ENCODE data around the gene PTH2. TPM values are rescaled to one million over a fixed set of nuclear protein-coding genes. Genes with fewer than 3 reads are reported as not detected.

Gene PTH2
- total RNA-seq, 1 donor from 2014 or later = not detected

DNA sequence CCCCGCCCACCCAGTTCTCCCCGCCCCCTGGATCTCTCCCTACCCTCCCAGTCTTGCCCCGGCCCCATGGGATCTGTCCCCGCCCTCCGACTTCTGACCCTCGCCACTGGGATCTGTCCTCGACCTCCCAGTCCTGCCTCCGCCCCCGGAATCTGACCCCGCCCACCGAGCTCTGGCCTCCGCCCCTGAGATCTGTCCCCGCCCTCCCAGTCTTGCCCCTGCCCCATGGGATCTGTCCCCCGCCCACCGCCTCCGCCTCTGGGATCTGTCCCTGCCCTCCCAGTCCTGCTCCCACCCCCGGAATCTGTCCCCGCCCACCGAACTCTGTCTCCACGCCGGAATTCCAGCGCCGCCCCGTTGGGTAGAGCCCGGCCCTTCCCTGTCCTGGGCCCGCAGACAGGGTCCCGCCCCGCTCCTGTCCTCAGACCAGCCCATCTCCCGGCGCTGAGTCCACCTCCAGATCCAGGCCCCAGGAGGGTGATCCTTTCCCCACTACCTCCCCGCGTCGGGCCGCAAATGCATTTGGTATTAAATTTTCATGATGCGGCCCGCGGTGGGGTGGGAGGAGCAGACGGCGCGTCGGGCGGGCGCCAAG lies 19.6 kb upstream of the PTH2 start:
- intact Hi-C loops (cut with micrococcal nuclease) = loop anchor here (1.0 to 5.0 kb wide), 5 partner anchors 10 to 216 kb away; partner anchors contain the start of gene ALDH16A1
- peak overlapping the region; percentile 88 for H3K27ac Mint-ChIP-seq
- H3K36me3 Mint-ChIP-seq (ENCODE audit: low read depth) = peaks cover 17% of the 10 kb centered on the region
- H3K27me3 Mint-ChIP-seq = peaks cover 46% of the 10 kb centered on the region
- no peaks in the 10 kb centered on the region for H3K9me3 Mint-ChIP-seq
- DNase-seq = peak; percentile 93
- H3K4me3 Mint-ChIP-seq = peak overlapping the region; percentile 89
- peaks cover 40% of the 10 kb centered on the region for H3K4me1 Mint-ChIP-seq

DNA sequence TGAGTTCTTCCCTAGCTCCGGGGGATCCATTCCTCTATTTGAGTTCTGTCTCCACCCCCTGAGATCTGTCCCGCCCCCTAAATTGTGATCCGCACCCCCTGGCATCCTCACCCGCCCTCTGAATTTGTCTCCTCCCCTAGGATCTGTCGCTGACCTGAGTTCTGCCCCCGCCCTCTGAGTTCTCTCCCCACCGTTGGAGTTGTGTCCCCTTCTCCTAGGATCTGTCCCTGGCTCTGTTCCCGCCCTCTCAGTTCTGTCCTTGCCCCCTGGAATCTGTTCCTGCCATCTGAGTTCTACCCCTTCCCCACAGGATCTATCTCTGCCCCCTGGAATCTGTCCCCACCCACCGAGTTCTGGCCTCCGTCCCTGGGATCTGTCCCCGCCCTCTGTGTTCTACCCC lies 19.1 kb upstream of the PTH2 start:
- Mint-ChIP-seq H3K4me1 (peaks cover 40% of the 10 kb centered on the region), H3K36me3 (ENCODE audit: low read depth) (peaks cover 15% of the 10 kb centered on the region), H3K9me3 (no peaks in the 10 kb centered on the region), H3K27ac (peak overlapping the region; percentile 60), H3K4me3 (peak overlapping the region; percentile 89), H3K27me3 (peaks cover 51% of the 10 kb centered on the region)
- intact Hi-C loops (cut with micrococcal nuclease) = loop anchor here (2.0 to 5.0 kb wide), 2 partner anchors 22 to 215 kb away; no protein-coding TSS in a partner anchor
- DNase-seq = peak; percentile 78

DNA sequence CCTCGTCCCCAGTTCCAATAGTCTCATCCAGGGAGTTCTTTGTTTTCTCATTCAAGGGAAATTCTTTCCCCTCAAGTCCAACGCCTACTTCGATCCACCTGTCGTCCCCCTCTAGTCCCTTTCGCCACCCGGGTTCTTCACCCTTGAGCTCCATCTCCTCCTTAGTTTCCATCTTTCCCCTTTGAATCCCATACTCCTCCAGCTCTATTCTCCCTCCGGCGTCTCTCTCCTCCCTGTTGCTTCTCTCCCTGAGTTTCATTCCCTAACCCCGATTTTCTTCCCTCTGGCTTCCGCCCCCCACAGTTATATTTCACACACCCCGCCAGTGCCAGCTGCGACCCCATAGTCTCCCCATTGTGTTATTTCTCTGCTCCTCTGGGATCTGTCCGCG lies 18.7 kb upstream of the PTH2 start:
- Mint-ChIP-seq H3K4me3 (peak overlapping the region; percentile 89), H3K27ac (peak overlapping the region; percentile 70), H3K9me3 (no peaks in the 10 kb centered on the region), H3K4me1 (peaks cover 41% of the 10 kb centered on the region), H3K27me3 (peaks cover 55% of the 10 kb centered on the region), H3K36me3 (ENCODE audit: low read depth) (peaks cover 15% of the 10 kb centered on the region)
- DNase-seq = no peak
- intact Hi-C loops (cut with micrococcal nuclease) = loop anchor here (2.0 to 5.0 kb wide), 2 partner anchors 21 to 215 kb away; no protein-coding TSS in a partner anchor

DNA sequence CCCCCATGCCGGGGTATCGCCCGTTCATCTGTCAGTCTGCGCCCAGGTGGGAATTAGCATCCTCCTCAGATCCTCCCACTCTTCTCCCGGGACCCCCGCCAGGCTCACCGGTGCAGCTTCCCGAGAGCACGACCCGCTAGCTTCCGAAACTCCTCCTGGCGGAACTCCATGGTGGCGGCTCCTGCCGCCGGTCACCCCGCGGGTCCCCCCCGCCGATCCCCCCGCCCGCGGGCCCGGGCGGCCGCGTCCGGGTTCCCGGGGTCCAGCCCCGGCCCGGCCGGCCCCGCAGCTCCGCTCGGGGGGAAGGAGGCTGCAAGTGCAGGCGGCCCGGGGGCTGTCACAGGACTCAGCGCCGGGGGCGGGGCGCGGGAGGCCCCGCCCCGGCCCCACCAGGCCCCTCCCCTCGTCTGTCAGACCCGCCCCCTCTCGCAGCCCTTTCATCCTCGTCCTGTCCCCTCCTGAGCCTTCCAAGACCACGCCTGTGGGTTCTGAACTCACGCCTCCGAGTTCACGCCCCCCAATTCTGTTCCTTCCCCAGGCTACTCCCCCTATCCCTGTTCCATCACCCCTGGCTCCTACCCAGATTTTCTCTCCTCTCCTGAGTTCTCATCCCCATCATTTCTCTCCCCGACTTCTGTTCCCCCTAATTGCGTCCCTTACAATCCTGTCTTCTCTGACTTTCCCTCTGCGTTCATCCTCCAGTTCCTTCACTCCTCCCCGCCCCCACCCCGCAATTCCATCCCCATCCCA lies 18.1 kb upstream of the PTH2 start, which contains the start of gene SLC17A7:
SLC17A7 (minus strand) TSS at position 318 of the 750 bp plus-strand sequence; CDS start at position 170, 148 bp downstream.
- Mint-ChIP-seq H3K36me3 (ENCODE audit: low read depth) (peaks cover 10% of the 10 kb centered on the region), H3K4me1 (peaks cover 42% of the 10 kb centered on the region), H3K27ac (peak within 1 kb of the TSS; percentile 70), H3K27me3 (peaks cover 60% of the 10 kb centered on the region), H3K4me3 (peak within 1 kb of the TSS; percentile 89), H3K9me3 (no peaks in the 10 kb centered on the region)
- intact Hi-C loops (cut with micrococcal nuclease) = loop anchor here (5.0 kb wide), 1 partner anchor 214 kb away; no protein-coding TSS in a partner anchor
- peak; percentile 82 for DNase-seq

DNA sequence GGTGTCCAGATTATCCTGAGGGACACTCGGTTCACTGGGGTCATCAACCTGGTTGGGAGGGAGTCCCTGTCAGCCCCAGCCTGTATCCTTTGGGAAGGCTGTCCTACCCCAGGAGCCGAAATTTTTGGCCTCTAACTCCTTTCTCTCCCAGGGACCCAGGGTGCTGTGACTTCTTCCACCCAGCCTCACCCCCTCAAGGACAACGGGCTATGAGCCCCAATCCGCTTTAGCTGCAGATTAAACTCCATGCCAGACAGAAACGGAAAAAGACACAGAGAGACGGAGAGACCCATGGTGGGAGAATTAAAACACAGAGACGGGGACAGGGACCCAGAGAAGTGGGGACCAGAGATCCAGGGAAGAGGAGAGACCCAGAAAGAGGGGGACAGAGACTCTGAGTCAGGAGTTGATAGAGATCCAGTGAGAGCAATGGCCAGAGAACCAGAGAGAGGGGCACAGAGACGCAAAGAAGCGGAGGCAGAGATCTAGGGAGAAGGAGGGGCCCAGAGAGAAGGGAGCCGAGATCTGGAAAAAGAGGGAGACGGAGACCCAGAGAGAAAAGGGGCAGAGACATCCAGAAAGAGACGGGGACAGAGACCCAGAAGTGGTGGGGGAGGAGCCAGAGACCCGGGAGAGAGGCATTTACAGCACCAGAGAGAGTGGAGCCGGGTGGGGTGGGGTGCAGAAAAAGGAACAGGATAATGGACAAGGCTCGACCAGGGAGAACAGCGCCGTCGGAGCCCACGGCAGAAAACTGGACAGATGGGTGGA lies 17.4 kb upstream of the PTH2 start:
- Mint-ChIP-seq H3K4me3 (peak overlapping the region; percentile 70), H3K27me3 (peaks cover 68% of the 10 kb centered on the region), H3K4me1 (peaks cover 43% of the 10 kb centered on the region), H3K36me3 (ENCODE audit: low read depth) (peaks cover 6% of the 10 kb centered on the region), H3K9me3 (no peaks in the 10 kb centered on the region), H3K27ac (no peak overlapping the region)
- intact Hi-C loops (cut with micrococcal nuclease) = loop anchor here (5.0 kb wide), 1 partner anchor 213 kb away; no protein-coding TSS in a partner anchor
- no peak for DNase-seq

DNA sequence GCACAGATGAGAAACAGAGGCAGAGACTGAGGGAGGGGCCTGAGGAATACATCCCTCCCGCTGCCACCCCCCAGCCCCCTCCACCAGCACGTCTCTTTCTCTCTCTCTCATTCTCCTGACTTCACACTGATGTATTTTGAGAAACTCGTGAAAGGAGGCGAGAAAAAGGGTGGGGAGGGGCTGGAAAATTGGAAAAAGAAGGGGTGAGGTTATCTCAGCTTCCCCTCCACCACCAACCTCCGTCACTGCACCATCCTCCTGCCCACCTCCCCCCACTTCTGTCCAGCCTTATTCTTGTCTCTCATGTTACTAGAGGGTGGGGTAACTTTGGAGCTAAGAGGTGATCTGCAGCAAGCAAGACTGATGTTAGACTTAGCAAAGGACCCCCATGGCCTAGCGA lies 16.6 kb upstream of the PTH2 start:
- intact Hi-C loops (cut with micrococcal nuclease) = loop anchor here (5.0 kb wide), 1 partner anchor 213 kb away; no protein-coding TSS in a partner anchor
- H3K4me3 Mint-ChIP-seq = no peak overlapping the region
- no peaks in the 10 kb centered on the region for H3K9me3 Mint-ChIP-seq
- no peak for DNase-seq
- peaks cover 76% of the 10 kb centered on the region for H3K27me3 Mint-ChIP-seq
- peaks cover 40% of the 10 kb centered on the region for H3K4me1 Mint-ChIP-seq
- H3K27ac Mint-ChIP-seq = no peak overlapping the region
- H3K36me3 Mint-ChIP-seq (ENCODE audit: low read depth) = no peaks in the 10 kb centered on the region

DNA sequence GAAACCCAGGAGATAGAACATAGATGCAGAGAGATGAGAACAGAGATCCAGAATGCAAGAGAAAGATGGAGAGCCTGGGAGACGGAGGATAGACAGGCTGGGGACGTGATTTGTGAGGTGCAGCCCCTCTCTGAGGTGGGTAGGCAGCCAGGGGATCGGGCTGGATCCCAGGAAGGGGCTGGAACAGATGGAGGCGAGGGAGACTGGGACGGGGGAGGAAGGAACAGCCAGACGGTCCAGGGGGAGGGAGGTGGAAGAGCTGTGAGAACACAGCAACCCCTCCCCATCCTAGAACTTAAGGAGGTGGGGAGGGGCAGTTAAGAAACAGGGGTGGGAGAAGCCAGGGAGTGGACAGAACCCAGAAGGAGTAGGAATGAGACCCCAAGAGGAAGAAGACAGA lies 15.0 kb upstream of the PTH2 start:
- DNase-seq = no peak
- Mint-ChIP-seq H3K27me3 (peaks cover 90% of the 10 kb centered on the region), H3K9me3 (no peaks in the 10 kb centered on the region), H3K4me1 (peaks cover 34% of the 10 kb centered on the region), H3K4me3 (no peak overlapping the region), H3K36me3 (ENCODE audit: low read depth) (no peaks in the 10 kb centered on the region), H3K27ac (no peak overlapping the region)
- intact Hi-C loops (cut with micrococcal nuclease) = no loop called here

DNA sequence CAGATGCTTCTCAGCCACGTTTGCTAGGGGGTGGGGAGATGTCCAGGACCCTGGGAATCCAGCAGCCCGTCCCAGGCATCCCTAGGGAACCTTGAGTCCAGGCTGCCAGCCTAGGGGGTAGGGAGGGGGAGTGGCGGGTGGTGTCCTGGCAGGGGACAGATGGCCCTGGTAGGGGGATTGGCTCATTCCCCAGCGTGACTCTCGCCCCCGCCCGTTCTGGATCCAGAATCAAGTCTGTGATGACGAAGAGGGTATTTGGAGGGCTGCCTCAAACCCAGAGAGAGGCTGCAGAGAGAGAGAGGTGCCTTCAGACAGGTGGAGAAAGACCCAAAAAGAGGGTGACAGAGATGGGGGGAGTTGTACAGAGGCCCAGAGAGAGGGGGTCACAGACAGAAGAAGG lies 14.0 kb upstream of the PTH2 start:
- Mint-ChIP-seq H3K36me3 (ENCODE audit: low read depth) (no peaks in the 10 kb centered on the region), H3K27ac (no peak overlapping the region), H3K4me1 (peaks cover 30% of the 10 kb centered on the region), H3K9me3 (no peaks in the 10 kb centered on the region), H3K4me3 (no peak overlapping the region), H3K27me3 (peaks cover 91% of the 10 kb centered on the region)
- intact Hi-C loops (cut with micrococcal nuclease) = no loop called here
- no peak for DNase-seq

DNA sequence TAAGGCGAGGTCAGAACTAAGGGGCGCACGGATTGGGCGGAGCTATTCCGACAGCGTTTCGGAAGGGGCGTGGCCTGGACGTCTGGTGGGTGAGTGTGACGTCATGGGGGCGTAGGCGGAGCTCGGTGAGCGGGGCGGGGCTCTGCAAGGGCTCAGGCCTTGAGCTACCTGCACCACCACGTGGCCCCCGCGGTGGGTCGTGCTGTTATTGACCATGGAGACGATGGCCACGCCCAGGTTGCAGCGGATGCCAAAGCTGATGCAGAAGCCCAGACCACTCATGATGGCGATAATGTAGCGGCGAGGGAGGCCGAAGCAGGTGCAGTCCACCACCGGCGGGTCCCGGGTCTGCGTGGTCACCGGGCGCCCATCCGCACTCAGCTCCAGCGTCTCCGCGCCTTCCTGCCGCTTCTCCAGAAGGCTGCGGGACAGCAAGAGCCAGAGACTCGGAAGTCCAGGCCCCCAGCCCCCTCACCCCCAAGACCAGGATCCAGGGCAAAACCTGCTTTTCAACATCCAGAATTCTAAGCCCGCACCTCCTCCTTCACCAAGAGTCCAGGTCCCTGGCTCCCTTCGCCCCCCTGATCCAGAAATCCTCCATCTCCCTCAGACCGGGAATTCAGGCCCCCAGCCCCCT lies 13.3 kb upstream of the PTH2 start:
- Mint-ChIP-seq H3K36me3 (ENCODE audit: low read depth) (no peaks in the 10 kb centered on the region), H3K27ac (peak overlapping the region; percentile 35), H3K9me3 (no peaks in the 10 kb centered on the region), H3K4me3 (peak overlapping the region; percentile 8), H3K4me1 (peaks cover 26% of the 10 kb centered on the region), H3K27me3 (peaks cover 89% of the 10 kb centered on the region)
- intact Hi-C loops (cut with micrococcal nuclease) = no loop called here
- DNase-seq = peak; percentile 88

DNA sequence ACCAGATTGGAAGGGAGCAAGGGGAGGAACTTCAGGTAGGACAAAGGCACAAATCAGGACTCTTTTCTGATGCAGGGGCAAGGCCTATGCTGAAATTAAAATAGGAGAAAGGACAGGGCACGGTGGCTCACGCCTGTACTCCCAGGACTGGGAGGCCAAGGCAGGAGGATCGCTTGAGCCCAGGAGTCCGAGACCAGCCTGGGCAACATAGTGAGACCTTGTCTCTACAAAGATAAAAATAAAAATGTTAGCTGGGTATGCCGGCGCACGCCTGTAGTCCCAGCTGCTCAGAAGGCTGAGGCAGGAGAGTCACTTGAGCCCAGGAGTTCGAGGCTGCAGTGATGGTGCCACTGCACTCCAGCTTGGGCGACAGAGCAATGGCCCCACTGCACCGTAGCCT lies 12.4 kb upstream of the PTH2 start:
- Mint-ChIP-seq H3K36me3 (ENCODE audit: low read depth) (no peaks in the 10 kb centered on the region), H3K27ac (no peak overlapping the region), H3K4me1 (peaks cover 27% of the 10 kb centered on the region), H3K9me3 (no peaks in the 10 kb centered on the region), H3K4me3 (no peak overlapping the region), H3K27me3 (peaks cover 89% of the 10 kb centered on the region)
- no peak for DNase-seq
- intact Hi-C loops (cut with micrococcal nuclease) = no loop called here

DNA sequence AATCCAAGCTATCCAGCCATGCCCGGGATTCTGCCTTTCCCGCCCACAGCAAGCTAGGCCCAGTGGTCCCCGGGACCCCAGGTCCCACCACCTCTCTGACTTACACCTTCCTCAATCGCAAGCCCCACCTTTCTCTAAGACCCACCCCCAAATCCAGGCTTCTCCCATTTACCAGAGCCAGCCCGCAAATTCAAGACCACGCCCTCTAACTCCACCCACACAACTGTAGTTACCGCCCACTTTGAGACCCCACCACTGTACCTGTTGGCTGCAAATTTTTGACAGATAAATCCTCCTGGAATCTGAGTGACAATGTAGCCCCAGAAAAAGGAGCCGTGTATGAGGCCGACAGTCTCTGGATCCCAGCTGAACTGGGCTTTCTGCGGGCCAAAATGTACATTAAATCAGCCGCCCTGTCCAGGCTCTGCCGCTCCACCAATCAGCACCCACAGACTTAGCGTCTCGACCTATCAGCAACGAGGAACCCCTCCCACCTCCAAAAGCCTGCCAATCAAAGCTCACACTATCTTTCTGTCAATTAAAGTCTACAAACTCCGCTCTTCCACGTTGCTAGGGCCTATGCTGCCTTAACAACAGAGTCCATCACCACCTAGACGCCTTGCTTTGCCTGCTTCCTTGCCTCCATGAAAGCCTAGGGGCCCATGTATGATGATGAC lies 11.8 kb upstream of the PTH2 start:
- H3K27ac Mint-ChIP-seq = no peak overlapping the region

DNA sequence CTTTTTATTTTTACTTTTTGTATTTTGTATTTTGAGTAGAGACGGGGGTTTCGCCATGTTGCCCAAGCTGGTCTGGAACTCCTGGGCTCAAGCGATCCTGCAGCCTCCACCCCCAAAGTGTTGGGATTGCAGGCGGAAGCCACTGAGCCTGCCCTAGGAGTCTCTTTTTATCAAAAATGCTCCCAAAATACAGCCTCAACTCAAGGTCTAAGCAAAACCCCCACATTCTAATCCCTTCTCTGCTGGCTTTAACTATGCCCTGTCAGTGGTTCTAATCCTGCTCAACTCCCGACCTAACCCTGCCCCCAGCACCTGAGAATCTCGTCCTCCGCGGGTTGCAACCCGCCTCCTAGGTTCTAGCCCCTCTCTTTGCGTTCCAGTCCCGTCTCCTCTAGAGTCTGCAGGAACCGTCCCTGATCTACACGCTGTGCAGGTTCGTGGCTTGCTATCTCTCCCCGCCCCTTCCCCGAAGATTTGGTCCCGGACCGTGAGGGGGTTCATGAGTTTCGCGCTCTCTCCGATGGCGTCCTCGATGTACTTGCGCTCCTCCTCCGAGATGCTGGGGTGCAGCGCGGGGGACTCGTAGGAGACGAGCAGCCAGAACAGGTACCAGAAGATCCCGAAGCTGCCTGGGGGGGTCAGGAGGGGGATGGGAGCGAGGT lies 10.1 kb upstream of the PTH2 start:
- Mint-ChIP-seq H3K9me3 (no peaks in the 10 kb centered on the region), H3K36me3 (ENCODE audit: low read depth) (no peaks in the 10 kb centered on the region), H3K27me3 (peaks cover 87% of the 10 kb centered on the region), H3K4me3 (peak overlapping the region; percentile 7), H3K4me1 (peaks cover 36% of the 10 kb centered on the region), H3K27ac (no peak overlapping the region)
- no peak for DNase-seq
- intact Hi-C loops (cut with micrococcal nuclease) = no loop called here

More for the DNA sequence above, 11.8 kb upstream of the PTH2 start:
- no peak for DNase-seq
- no peak overlapping the region for H3K4me3 Mint-ChIP-seq
- H3K36me3 Mint-ChIP-seq (ENCODE audit: low read depth) = no peaks in the 10 kb centered on the region
- H3K27me3 Mint-ChIP-seq = peaks cover 88% of the 10 kb centered on the region
- H3K9me3 Mint-ChIP-seq = no peaks in the 10 kb centered on the region
- peaks cover 26% of the 10 kb centered on the region for H3K4me1 Mint-ChIP-seq
- intact Hi-C loops (cut with micrococcal nuclease) = no loop called here

All from activated CD4-positive, alpha-beta T cell treated with anti-CD3 and anti-CD28 coated beads, Interleukin-2, amount 10 ng/mL, durations not matched to agents 24 days and 14 days (primary cell).